SIG-M5 treated with dmso at 0.1 percent for 504 hours (cell line): ENCODE data around the gene ZFP36.

Experiments used
- DNase-seq: peaks from one replicate; lab custom pipeline; 2025; ENCODE audit not compliant: unreplicated experiment; lab: John Stamatoyannopoulos, UW

ZFP36 gene

GRCh38 chr19:39415111-39416046 lies 8.7 kb downstream of the ZFP36 start:
- DNase-seq, result no peak

- DNase-seq, result no peak
These were observed 9.8 kb downstream of the ZFP36 start for GRCh38 chr19:39416152-39417120.

- DNase-seq, result no peak
These were observed 11.0 kb downstream of the ZFP36 start for GRCh38 chr19:39417463-39418181.

- DNase-seq, result no peak
These were observed 12.4 kb downstream of the ZFP36 start for GRCh38 chr19:39419003-39419402.

- no peak for DNase-seq
These were observed 14.1 kb downstream of the ZFP36 start for GRCh38 chr19:39420769-39421168.

GRCh38 chr19:39422020-39422419 lies 15.4 kb downstream of the ZFP36 start:
- no peak for DNase-seq

- no peak for DNase-seq
These were observed 16.8 kb downstream of the ZFP36 start for GRCh38 chr19:39423258-39424086.

- no peak for DNase-seq
These were observed 18.3 kb downstream of the ZFP36 start for GRCh38 chr19:39424934-39425333.

GRCh38 chr19:39425744-39426143 lies 19.1 kb downstream of the ZFP36 start:
- DNase-seq, result no peak

GRCh38 chr19:39426170-39426569 lies 19.5 kb downstream of the ZFP36 start:
- DNase-seq, result no peak

- DNase-seq, result no peak
These were observed 21.1 kb downstream of the ZFP36 start for GRCh38 chr19:39427707-39428106.

- DNase-seq, result no peak
These were observed 21.9 kb downstream of the ZFP36 start for GRCh38 chr19:39428283-39429112.

GRCh38 chr19:39430675-39431593 lies 24.3 kb downstream of the ZFP36 start:
- peak; percentile 95 for DNase-seq

- no peak for DNase-seq
These were observed 26.0 kb downstream of the ZFP36 start for GRCh38 chr19:39432677-39433025.

- no peak for DNase-seq
These were observed 26.9 kb downstream of the ZFP36 start for GRCh38 chr19:39433480-39434079.

- DNase-seq, result no peak
These were observed 27.8 kb downstream of the ZFP36 start for GRCh38 chr19:39434123-39435076.
